GM19043 (cell line): ENCODE results near the gene HNF1B.
"Not testable (repeated sequence)": the region's sequence is repeated elsewhere in the genome, so short reads cannot be mapped to it uniquely, and the experiment has no call there.

Experiments
- ATAC-seq: cut with Tn5 transposase; IDR thresholded peaks from one replicate; pipeline ENCODE4 v1.9.1; 2021; ENCODE audit warnings: low read depth; ENCODE audit not compliant: unreplicated experiment

HNF1B gene

DNA sequence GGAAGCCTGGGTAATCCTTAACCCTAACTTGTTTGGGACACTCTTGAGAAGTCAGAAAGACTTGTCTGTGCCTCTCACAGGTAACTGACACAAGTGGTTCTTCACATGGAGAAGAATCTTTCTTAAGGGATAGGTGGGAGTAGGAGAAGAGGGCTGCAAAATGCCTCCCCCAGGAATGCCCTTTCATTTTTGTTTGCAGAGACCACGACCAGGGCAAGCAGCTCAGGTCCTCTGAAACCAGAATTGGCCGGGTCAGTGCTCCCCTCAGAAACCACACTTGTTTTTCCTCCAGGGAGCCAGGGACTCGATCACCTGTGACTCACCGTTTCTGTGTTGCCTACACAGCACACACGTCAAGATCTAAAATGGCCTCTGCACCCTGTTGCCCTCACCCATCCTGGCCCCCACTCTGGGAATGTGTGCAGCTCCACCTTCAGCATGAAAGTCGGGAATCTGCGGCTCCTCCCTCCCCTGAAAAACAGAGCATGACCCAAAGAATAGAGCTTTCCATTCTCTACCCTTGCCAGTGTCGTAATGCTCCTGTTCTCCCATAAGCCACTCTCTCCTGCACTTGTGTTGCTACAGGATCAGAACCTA is 36.1 kb downstream of the HNF1B start:
- ATAC-seq = no peak

GRCh38 chr17:37708008-37708615 is 36.7 kb downstream of the HNF1B start:
- no peak for ATAC-seq

DNA sequence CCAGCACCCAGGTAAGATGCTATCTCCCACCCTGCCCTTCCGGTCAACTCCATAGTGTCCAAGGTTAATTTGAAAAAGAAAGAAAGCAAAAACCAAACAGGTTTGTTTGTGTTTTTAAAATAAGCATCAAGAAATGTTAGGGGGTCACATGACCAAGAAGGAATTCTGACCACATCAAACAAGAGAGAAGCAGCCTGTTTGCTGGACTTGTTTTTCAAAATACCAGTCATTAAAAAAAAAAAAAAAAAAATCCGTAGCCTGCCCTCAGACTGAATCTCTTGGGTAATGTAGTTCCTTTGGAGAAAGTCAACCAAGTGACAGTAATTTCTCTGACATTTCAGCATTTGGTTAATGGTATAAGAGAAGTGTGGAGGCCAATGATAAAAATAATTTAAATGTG is 38.4 kb downstream of the HNF1B start:
- ATAC-seq = no peak

DNA sequence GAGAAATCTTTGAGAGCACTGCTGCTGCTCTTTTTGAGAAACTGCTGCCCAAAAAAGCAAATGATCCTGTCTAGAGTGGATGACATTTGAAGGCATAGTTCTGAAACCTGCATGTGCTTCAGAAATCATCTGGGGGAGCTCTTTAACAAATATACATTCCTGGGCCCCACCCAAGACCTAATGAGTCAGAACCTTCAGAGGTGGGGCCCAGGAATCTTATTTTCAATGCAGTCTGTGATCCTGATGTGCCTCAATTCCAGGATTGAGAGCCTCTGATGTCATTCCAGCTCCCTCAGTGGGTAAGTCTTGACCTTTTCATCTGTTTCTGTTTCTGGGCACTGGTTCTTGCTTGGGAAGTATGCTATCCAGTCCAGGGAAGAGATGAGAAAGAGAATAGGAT is 42.3 kb downstream of the HNF1B start:
- ATAC-seq = no peak

GRCh38 chr17:37701496-37701898 is 43.4 kb downstream of the HNF1B start:
- no peak for ATAC-seq

DNA sequence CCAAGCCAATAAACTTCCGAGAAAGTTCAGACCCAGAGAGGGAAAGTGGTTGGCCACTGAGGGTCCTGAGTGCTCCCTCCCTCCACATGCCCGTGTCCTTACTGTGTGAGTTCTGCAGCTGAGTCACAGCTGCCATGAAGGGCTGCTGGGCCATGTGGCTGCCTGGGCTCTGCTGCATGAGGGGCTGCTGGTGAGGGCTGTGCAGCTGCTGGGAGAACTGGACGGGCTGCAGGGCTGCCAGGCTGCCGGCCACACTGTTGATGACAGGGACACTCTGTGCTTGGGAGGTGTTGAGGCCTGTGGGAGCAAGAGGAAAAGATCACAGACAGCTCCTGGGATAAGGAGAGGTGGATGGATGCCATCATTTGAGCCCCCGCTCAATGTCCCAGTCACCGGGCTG is 44.0 kb downstream of the HNF1B start:
- no peak for ATAC-seq

DNA sequence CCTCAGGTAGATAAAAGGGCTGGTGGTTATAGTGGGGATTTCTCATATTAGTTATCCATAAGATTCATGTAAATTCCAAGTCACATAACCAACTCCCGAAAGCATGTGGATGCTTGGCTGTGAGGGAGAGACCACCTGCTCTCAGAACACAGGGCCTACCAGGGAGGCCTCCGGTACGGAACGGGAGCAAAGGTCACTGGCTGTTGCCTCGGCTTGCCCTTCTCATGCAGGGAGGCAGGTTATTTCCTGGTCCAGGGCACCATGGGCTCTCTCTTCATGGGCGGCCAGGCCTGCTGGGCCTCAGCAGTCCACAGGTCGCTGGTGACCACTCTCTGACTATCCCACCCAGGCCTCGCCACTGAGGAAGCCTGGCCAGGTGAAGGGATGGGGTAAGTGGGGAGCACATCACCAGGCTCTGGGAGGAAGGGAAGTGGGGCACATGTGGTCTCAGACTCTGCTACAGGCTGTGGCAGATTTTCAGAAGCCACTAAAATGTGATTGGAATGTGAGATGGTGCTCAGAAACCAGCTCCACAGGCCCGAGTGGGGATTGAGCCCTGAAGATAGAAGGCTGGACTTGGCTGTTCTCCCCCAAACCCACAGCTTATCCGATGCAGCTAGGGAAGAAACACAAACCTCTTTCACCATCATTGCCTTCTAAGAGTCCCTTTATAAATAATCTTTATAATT is 45.4 kb downstream of the HNF1B start:
- no peak for ATAC-seq

- ATAC-seq = no peak
These were observed 46.0 kb downstream of the HNF1B start for GRCh38 chr17:37698911-37699255.

GRCh38 chr17:37698132-37698910 is 46.5 kb downstream of the HNF1B start:
- ATAC-seq = no peak

GRCh38 chr17:37697381-37697780 is 47.5 kb downstream of the HNF1B start:
- no peak for ATAC-seq

- ATAC-seq = no peak
These were observed 48.5 kb downstream of the HNF1B start for GRCh38 chr17:37696366-37696765.

GRCh38 chr17:37695726-37696125 is 49.1 kb downstream of the HNF1B start:
- ATAC-seq = no peak

- ATAC-seq = no peak
These were observed 50.1 kb downstream of the HNF1B start for GRCh38 chr17:37694734-37695133.

DNA sequence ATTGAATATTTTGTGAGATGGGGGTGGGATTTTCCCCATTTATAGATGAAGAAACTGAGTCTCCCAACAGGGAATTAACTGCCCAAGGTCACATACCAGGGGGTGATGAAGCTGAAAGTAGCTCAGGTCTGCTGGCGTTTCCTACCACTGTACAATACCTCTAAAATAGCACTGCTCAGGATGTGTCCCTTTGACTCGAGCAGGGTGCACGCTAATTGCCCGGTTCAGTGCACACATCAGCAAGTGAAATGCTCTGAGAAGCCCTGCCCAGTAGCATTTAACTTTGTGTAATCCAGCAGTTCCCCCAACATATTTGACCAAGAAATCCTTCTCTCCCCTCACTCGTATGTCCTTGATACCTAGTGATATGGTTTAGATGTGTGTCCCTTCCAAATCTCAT is 51.5 kb downstream of the HNF1B start:
- ATAC-seq = no peak

GRCh38 chr17:37691807-37692206 is 53.1 kb downstream of the HNF1B start:
- no peak for ATAC-seq

- no peak for ATAC-seq
These were observed 55.5 kb downstream of the HNF1B start for GRCh38 chr17:37689317-37689716.

DNA sequence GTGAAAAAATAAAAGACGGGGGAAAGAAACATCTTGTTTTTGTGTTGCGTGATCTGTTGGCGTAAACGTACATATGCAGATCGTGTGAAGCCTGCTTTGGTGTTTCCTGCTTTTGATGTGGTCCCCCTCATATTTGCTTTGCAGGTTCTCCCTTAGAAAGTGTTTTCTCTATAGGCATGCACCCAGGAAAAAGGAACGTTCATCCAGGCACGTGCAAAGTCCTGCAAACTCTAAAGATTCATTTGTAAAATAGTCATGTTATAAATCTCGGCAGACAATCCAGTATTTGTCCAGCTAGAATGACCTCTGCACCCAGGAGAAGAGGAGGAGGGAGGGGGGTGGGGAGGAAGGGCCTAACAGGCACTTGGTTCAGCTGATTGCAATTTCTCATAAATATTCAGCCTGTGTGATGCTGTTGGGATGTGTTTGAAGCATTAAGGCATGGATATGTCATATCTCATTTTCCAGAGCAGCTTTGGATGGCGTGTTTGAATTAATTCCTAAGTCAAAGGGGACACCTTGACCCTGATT is 61.3 kb downstream of the HNF1B start:
- ATAC-seq = no peak

GRCh38 chr17:37682007-37682406 is 62.9 kb downstream of the HNF1B start:
- ATAC-seq = no peak

- ATAC-seq = not testable (repeated sequence)
These were observed 64.9 kb downstream of the HNF1B start for GRCh38 chr17:37679995-37680394.

GRCh38 chr17:37678036-37678435 is 66.8 kb downstream of the HNF1B start:
- ATAC-seq = no peak

DNA sequence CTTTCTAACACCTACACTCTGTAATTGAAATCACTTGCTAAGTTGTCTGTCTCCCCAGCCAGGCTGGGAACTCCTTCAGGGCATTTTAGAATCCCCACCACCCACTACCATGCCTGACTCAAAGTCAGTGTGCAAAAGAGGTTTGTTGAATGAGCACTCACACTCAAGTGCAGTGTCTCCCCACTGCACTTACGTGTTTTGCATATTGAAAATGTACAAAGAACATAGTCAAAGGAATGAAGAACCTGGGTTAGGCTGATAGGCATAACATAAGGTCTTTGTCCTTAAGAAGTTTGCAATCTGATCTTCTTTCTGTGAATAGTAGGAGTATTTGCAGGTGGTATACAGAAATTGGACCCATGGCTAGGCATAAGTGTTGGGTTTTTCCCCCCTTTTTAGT is 67.8 kb downstream of the HNF1B start:
- no peak for ATAC-seq
